ENCODE data around the gene RANBP3.
"Not testable (repeated sequence)": the region's sequence is repeated elsewhere in the genome, so short reads cannot be mapped to it uniquely, and the experiment has no call there.

RANBP3 gene

GRCh38 chr19:5963259-5963658 is 14.7 kb downstream of the RANBP3 start:
- not testable (repeated sequence) for DNase-seq

- DNase-seq, result peak; percentile 97
These were observed 15.7 kb downstream of the RANBP3 start for GRCh38 chr19:5961969-5962945.

- DNase-seq, result not testable (repeated sequence)
These were observed 16.3 kb downstream of the RANBP3 start for GRCh38 chr19:5961641-5961968.

- peak; percentile 75 to 78 for DNase-seq
These were observed 17.6 kb downstream of the RANBP3 start for GRCh38 chr19:5960005-5961001.

- DNase-seq, result no peak
These were observed 18.5 kb downstream of the RANBP3 start for GRCh38 chr19:5959260-5960004.

- DNase-seq, result no peak
These were observed 19.2 kb downstream of the RANBP3 start for GRCh38 chr19:5958851-5959122.

GRCh38 chr19:5958074-5958850 is 19.7 kb downstream of the RANBP3 start:
- no peak for DNase-seq

GRCh38 chr19:5957170-5957569 is 20.8 kb downstream of the RANBP3 start:
- no peak for DNase-seq

- no peak for DNase-seq
These were observed 21.2 kb downstream of the RANBP3 start for GRCh38 chr19:5956728-5957127.

GRCh38 chr19:5956323-5956722 is 21.6 kb downstream of the RANBP3 start:
- DNase-seq, result no peak

- DNase-seq, result no peak
These were observed 22.4 kb downstream of the RANBP3 start for GRCh38 chr19:5955636-5955935.

GRCh38 chr19:5954293-5954692 is 23.6 kb downstream of the RANBP3 start:
- DNase-seq, result peak; percentile 45 to 56

GRCh38 chr19:5953680-5954213 is 24.2 kb downstream of the RANBP3 start:
- DNase-seq, result peak in 1 of 2 experiments; percentile 11

GRCh38 chr19:5953030-5953589 is 24.8 kb downstream of the RANBP3 start:
- DNase-seq, result no peak

GRCh38 chr19:5952193-5953029 is 25.5 kb downstream of the RANBP3 start:
- DNase-seq, result peak in 1 of 2 experiments; percentile 28

GRCh38 chr19:5951338-5951861 is 26.5 kb downstream of the RANBP3 start:
- DNase-seq, result peak in 1 of 2 experiments; percentile 26

- no peak for DNase-seq
These were observed 27.2 kb downstream of the RANBP3 start for GRCh38 chr19:5950741-5951140.

GRCh38 chr19:5949792-5950305 is 28.1 kb downstream of the RANBP3 start:
- DNase-seq, result peak; percentile 64 to 68

GRCh38 chr19:5948752-5949564 is 29.0 kb downstream of the RANBP3 start:
- no peak for DNase-seq

Data from SHP77 (cell line).